Adipose tissue (tissue), 3 donors: ENCODE data around the gene TXNIP. TPM values are rescaled to one million over a fixed set of nuclear protein-coding genes. Genes with fewer than 3 reads are reported as not detected.

Experiments
- H3K27ac ChIP-seq: one replicate; pipeline ENCODE4 v1.5.1; 2013; ENCODE audit warnings: low read depth, low read length
- whole genome bisulfite sequencing, 3 donors: extraction: QIAGEN DNeasy Blood & Tissue Kit; methylation state at CpG; one replicate each; pipeline ENCODE4 v1.1.7; 2013; 5-methylcytosine and 5-hydroxymethylcytosine counted together
- polyA plus RNA-seq, 3 donors: library from polyadenylated mRNA; stranded (reverse); fragments of 200-250 nt; gene quantifications; one replicate each; pipeline ENCODE4 v1.2.3, GENCODE V29; 2013
- donor health status: healthy with polysubstance abuse.
- donor health status: Bipolar disorder and iron deficiency.
- donor health status: healthy.

The TXNIP gene
- polyA plus RNA-seq, 3 donors, result 378 to 1,060 (median 834) TPM

DNA sequence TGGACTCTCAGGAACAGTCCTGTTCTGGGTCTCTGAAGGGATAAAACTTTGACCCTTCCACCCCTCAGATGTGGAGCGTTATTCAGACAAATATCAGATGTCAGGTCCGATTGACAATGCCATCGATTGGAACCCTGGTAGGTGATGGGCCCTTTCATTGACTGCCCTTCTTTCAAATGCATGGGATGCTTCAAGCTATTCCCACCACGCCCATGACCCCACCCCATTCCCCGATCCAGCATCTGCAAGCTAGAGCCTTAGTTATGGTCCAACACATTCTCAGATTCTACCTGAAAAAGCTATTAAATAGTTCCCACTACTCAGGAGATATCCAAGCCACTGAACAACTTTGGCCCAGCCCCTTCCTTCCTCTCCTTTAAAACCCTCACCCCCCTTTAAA lies 19.4 kb downstream of the TXNIP start:
- H3K27ac ChIP-seq, result no peak overlapping the region
- WGBS, 3 donors, result 71 to 81% (median 80%) methylated on average over 5 of the region's 5 CpGs

DNA sequence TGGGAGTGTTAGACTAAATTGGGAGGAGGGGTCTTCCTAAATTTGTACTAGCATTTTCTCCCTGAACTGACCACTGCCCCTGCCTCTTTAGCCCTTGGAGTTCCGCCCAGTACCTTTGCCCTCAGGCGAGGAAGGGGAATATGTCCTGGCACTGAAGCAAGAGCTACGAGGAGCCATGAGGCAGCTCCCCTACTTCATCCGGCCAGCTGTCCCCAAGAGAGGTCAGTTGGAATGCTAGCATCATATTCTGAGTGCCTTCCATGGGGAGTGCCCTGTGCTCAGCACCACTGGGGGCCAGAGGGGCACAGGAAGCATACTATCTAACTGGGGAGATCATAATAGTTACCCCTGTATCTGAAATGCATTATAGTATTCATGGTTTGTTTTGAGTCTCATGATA lies 21.2 kb downstream of the TXNIP start:
- no peak overlapping the region for H3K27ac ChIP-seq
- WGBS, 3 donors, result 70 to 78% (median 72%) methylated on average over 4 of the region's 4 CpGs

DNA sequence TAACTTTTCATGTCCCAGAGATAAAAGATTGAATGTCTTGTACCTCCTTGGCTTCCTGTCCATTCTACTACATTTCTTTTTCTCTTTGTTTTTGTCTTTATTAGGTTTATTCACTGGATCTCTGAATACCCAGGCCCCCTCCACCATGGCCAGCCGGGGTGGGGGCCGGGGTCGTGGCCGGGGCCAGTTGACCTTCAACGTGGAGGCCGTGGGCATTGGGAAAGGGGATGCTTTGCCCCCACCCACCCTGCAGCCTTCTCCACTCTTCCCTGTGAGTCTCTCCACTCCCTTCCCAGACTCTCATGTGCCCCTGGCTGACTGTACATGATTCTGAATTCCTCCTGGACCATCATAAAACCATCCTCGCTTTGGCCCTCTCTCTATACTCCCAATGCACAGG lies 21.7 kb downstream of the TXNIP start:
- no peak overlapping the region for H3K27ac ChIP-seq
- 82 to 88% (median 83%) methylated on average over 7 of the region's 7 CpGs for WGBS, 3 donors

DNA sequence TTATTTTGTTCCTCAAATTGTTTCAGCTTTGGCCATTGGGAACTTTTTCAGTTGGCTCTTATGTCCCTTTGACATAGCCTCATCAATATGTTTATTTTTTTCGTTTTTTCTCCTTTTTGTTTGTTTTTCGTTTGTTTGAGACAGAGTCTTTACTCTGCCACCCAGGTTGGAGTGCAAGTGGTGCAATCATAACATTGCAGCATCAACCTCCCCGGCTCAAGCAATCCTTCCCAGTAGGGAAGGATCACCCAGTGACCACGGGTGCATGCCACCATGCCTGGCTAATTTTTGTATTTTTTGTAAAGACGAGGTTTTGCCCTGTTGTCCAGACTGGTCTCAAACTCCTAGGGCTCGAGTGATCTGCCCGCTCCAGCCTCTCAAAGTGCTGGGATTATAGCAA lies 23.8 kb downstream of the TXNIP start:
- WGBS, 3 donors, result 65 to 75% (median 70%) methylated on average over 7 of the region's 7 CpGs
- H3K27ac ChIP-seq, result no peak overlapping the region

DNA sequence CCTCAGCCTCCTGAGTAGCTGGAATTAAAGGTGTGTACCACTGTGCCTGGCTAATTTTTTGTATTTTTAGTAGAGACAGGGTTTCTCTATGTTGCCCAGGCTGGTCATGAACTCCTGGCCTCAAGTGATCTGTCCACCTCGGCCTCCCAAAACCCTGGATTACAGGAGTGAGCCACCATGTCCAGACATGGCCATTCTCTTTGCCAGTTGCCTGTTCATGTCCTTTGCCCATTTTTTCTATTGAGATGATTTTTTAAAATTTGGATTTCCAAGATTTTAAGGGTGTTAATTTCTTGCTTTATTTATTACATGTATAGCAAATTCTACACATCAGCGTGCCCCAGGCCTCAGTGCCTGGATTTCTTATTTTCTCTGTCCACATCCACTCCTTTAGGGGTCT lies 29.1 kb downstream of the TXNIP start:
- H3K27ac ChIP-seq, result no peak overlapping the region
- WGBS, 3 donors, result 97 to 100% (median 98%) methylated on average over 2 of the region's 2 CpGs

DNA sequence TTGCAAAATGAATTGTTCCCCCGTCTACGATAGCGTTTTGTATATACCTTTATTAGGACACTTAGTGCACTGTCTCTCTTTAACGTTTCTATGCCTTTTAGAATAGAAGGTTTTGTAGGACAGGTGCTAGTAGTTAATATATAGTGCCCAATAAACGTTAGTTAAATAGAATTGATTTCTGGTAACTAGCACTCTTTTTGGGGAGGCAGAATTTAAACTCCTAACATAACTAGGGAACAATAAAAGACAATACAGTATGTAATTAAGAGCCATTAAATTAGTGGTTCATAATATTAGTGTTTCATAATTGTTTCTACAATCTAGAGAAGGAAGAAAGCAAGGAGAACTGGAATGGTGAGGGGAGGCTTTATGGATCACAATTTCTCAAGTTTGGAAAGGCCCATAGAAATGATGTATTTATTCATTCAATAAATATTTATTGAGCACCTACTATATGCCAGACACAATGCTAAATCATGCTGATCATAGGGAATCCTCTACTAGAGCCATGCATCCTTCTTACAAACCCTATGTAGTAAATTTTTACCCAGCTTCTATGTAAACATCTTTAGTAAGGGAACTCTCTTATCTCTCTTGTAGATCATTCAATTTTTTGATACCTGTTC lies 31.1 kb downstream of the TXNIP start:
- WGBS, 3 donors, result 1% methylated on average over 5 of the region's 5 CpGs
- H3K27ac ChIP-seq, result no peak overlapping the region

DNA sequence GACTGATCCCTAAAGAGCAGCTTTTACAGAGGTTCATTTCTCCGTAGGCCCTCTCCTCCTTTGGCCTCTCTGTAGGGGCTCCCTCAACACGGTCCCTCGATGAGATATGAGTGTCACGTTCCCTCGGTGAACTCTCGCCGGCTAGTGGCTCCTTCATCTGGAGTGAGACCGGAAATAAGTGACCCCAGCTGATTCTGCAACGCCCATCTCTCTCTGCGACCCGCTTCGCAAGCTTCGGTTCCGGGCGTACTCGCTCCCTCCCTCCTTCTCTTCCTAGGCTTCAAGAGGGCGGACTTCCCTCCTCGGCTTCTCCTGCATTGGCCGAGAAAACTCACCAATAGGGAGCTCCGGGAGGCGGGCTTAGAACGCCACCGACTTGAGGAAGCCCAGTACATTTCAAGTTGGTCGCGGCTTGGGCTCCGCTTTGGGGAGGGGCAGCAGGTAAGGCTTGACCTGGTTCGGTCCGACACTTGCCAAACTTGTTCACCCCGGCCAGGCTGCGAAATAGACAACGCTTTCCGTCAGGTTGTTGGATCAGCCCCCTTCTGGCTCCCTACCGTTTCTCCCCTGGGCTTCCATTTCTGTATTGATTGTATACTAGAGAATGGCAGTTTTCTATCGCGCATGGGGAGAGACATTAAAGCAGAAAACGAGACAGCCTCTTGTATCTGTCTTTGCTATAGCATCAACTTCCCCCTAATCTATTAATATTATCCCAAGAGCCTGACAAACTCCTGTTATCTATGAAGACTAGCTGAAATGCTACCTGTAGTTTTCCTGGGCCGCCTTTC lies 31.9 kb downstream of the TXNIP start, which contains the start of the genes ANKRD34A and POLR3GL:
ANKRD34A (minus strand) TSS at position 248 of the 791 bp plus-strand sequence. CDS start 2,816 bp downstream, outside the sequence.
POLR3GL (plus strand) TSS at position 363 of the 791 bp plus-strand sequence. CDS start 10,176 bp downstream, outside the sequence.
- no peak within 1 kb of the TSS for H3K27ac ChIP-seq
- 0% methylated on average over 37 of the region's 37 CpGs for WGBS, 3 donors

DNA sequence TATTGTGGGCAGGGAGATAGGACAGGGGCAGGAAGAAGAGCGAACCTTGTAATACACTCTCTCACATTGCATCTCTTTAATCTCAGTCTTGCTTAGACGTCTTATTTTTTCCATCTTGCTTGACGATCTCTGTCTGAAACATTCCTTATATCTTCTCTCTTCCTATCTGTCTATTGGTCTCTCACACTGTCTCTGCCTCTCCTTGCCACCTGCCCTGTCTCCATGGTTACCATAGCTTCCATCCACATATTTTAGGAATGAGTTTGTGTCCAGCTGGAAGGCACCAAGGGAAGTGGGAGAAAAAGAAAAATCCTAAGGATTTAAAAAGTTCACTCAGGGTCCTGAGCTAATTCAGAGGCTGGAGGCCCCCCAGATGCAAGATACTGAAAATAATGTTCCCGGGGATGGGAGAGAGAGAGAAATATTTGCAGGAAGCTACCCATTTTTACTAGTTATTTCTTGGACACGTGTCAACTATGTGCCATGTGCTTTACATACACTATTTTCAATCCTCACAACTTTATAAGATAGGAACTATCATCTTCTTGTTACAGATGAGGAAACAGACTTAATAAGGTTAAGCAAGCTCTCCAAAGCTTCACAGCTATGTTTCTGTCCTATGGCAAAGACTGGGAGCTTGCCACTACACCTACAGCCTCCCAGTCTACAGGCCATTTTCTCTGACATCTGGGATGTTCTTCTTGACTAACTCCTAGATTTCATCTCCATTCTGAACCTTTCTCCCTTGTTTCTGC lies 32.9 kb downstream of the TXNIP start:
- 43 to 49% (median 43%) methylated on average over 5 of the region's 5 CpGs for WGBS, 3 donors
- H3K27ac ChIP-seq, result no peak overlapping the region

DNA sequence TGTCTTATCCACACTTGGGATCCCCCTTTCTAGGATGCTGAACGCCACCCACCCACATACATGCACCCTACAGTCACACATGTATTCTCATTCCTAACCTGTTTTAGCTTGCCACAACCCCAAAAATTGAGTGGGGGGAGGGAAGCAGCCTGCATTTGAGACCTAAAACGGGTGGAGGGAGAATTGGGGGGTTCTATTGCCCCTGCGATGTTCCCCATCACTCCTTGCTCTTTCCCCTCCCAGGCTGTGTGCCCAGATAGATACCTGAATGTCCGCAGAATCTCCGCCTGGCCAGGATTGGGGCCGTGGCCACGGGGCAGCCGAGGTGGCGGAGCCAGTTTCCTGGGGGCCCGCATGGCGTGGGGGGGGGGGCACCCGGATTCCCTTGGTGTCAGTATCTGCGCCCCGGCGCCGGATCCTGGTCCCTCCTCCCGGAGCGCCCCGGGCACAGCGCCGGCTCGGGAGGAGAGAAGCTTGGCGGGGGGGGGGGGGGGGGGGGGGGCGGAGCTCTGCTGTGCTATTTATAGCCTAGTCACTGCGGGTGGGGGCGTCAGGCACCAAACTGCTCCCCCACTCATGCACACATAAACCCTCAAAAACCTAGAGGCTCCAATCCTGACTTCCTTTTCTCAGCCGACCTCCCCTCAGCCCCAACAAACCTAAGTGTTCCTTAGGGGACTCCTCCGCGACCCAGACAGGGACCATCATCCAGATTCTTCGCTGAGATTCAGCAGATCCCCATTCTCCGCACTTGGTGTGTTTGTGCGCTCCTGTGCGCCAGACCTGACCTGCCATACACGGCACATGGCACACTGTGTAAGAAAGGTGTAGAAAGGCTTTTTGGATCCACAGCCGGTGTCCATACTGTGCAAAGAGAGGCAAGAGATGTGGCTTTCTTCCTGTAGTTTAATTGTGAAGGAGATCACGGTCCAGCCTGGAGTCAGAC lies 33.9 kb downstream of the TXNIP start:
- H3K27ac ChIP-seq, result no peak overlapping the region
- 4 to 14% (median 9%) methylated on average over 18 to 34 of the region's 36 CpGs for WGBS, 3 donors

DNA sequence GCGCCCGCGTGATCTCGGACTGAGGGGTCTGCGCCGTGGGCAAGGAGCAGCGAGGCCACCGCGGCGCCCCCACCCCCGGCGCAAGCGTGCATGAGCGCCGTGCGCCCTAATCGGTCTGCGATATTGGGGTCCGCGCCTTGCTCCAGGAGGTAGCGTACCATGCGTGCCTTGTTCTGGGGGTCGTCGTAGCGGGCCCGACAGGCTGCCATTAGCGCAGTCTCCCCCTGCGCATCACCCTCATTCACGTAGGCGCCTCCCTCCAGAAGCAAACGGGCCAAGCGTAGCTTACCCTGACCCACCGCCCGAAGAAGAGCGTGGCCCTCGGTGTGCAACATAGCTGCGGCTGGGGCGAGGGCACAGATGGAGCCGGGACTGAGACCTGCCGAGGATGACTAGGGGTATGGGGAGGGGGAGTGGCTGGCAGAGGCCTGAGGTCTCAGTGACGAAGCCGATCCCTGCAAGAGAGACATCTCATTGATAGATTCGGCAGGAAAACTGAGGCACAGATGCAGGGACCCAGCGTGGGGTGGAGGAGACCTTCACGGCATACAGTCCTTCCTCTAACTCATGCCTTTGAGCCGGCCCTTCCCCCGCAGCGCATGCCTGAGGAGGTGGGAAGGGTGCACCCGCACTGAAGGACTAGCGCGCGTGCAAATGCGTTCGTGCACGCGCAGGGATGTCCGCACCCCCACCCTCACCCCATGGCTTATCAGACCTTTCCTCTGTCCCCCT lies 34.8 kb downstream of the TXNIP start:
- H3K27ac ChIP-seq, result no peak overlapping the region
- 0 to 3% (median 1%) methylated on average over 57 of the region's 57 CpGs for WGBS, 3 donors

DNA sequence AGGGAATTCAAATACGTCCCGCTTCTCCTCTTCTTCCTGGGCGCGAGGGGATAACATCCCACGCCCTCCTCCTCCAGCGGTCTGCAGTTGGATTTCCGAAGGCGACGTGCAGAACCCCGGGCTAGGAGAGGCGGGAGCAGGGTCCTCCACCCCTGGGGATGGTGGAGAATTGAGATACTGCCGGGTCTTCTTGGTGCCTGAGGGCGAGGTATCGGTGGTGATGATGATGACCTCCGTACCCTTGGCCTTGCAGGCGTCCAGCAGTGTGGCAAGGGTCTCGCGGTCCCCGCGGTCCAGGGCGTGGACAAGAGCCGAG lies 35.3 kb downstream of the TXNIP start:
- 0 to 1% (median 0%) methylated on average over 20 to 22 of the region's 22 CpGs for WGBS, 3 donors
- peak overlapping the region; percentile 48 for H3K27ac ChIP-seq

DNA sequence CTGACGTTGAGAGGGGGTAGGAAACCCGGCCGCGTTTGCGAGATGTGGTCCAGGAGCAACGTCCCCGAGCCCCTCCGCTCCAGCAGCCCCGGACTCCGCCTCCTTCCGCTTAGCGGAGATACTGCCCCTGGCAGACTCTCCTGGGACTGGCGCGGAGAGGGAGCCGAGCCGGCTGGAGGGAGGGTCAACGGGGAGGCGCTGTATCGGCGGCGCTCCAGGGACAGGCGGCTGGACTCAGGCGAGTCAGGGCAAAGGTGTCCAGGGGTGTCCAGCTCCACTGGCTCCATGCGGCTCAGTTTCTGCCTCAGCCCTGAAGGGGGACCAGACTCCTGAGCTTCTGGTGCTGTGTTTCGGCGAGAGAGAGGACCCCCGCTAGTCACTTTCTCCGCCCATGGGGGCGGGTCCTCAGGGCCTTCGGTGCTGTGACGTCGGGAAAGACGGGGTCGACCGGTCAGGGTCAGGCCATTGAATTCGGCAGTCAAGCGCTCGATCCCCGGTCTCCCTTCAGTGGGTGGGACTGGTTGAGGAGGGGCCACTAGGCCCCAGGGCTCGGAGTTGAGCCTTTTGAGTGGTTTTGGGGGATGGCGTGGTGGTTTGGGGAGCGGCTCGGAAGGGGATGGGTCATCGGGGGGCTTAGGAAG lies 35.8 kb downstream of the TXNIP start:
- WGBS, 3 donors, result 0 to 2% (median 1%) methylated on average over 42 to 44 of the region's 44 CpGs
- H3K27ac ChIP-seq, result peak overlapping the region; percentile 48

DNA sequence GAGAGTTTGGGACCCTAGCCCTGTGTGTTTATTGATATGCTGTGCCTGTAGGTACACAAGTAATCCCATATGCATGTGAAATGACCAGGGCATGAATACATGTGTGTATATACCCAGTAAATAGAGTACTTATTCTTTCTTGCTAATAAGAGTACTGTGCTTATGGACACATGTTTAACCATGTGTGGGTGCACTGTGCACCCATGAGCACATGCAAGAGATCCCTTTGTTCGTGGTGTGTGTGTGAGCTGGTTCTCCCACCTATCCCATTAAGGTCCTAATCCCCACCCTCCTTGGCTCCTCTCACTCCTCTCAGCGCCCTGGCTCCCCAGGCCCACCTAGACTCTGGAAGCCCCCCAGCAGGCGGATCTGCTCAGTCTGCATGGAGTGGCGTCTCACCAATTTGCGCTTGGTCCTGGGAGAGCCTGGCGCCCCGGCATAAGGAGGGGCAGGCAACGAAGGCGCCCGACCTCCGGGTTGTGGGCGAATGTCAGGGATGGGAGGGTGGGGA lies 36.4 kb downstream of the TXNIP start:
- peak overlapping the region; percentile 48 for H3K27ac ChIP-seq
- 8 to 12% (median 9%) methylated on average over 12 of the region's 12 CpGs for WGBS, 3 donors

DNA sequence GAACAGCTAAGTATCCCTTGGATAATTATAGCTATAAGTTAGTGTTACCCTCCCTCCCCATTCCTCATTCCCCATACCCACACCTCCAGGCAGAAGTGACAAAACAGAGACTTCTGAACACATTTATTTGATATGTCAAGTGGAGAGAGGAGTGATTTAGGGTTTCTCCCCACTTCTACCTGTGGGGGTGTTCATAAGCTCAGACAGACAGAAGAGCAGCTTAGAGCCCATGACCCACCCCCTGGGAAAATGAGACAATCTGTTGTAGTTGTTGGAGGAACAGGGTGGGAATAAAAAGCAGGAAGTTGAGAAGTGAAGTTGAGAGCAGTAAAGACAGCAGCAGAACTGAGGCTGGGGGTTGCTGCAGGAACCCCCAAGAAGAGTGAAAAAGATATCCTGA lies 37.0 kb downstream of the TXNIP start:
- no peak overlapping the region for H3K27ac ChIP-seq

DNA sequence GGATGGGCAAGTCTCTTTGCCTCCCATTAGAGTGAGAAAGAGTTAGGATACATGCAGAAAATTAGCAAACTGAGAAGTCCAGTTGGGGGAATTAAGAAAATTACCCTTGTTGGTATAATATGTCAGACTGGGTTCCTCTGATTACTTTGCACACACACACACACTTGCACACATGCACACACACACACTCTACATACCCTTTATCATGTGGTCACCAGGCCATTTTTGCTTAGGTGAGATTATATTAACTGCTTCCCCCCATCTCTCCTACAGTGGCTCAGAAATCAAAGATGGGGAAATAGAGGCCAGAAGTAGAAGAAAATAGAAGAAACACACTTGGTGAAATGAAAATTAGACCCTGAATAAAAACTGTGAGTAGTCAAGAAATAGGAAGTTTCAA lies 37.6 kb downstream of the TXNIP start:
- no peak overlapping the region for H3K27ac ChIP-seq

DNA sequence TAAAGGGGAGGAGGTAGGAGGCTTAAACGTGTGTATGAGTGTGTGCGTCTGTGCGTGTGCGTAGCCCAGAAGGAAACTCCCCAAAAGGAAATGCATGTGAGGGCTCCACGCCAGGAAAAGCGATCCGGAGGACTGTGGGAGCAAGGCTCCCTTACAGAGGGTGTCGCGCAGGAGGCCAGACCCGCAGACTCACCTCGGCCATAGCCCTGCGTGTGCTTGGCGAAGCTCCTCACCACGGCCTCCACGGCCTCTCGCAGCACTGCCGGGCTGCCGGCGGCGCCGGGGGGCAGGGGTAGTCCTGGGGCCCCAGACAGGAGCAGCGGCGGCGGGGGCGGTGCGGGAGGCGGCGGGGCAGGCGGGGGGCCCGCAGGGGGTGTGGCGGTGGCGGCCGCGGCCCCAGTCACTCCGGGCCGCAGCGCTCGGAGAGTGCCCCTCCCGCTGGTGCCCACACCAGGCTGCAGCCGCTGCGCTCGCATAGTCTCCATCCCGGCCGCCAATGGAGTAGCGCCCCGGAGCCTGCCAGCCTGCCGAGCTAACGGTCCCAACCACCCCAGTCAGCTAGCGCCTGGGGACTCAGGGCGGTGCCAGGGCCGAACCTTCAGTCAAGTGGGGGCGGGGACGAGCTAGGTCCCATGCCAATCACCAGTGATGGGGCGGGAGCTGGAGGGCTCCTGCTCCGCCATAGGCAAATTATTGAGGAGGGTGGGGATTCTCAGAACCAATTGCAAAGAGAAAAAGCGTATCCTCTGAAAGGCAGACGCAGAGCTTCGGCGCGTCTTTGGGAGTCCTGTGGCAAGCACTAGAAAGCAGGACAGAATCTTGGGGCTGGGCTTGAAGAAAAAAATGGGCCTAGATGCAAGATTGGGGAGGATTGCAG lies 38.7 kb downstream of the TXNIP start, which contains the start of gene LIX1L:
LIX1L (minus strand) TSS at position 575 of the 877 bp plus-strand sequence; CDS start at position 485, 90 bp downstream.
- WGBS, 3 donors, result 0 to 1% (median 0%) methylated on average over 46 to 60 of the region's 60 CpGs

More for the DNA sequence above, 38.7 kb downstream of the TXNIP start, which contains the start of gene LIX1L:
- peak within 1 kb of the TSS; percentile 51 for H3K27ac ChIP-seq
